NCI-H2171 treated with DMSO at 0.1 percent for 48 hours (cell line): ENCODE data around the gene TFDP1.
A peak's percentile ranks its signal among the peaks of the same experiment; 100 is the strongest.

Experiments
- DNase-seq: peaks from one replicate; lab custom pipeline; 2025; lab: John Stamatoyannopoulos, UW

Gene TFDP1

GRCh38 chr13:113598081-113598410, 13.5 kb downstream of the TFDP1 start:
- no peak for DNase-seq

GRCh38 chr13:113598481-113598880, 13.9 kb downstream of the TFDP1 start:
- no peak for DNase-seq

- DNase-seq = no peak
These were observed 14.8 kb downstream of the TFDP1 start for GRCh38 chr13:113599391-113599790.

- DNase-seq = no peak
These were observed 16.9 kb downstream of the TFDP1 start for GRCh38 chr13:113601166-113602070.

- no peak for DNase-seq
These were observed 17.9 kb downstream of the TFDP1 start for GRCh38 chr13:113602291-113602988.

GRCh38 chr13:113603116-113603710, 18.7 kb downstream of the TFDP1 start:
- DNase-seq = no peak

- DNase-seq = no peak
These were observed 19.6 kb downstream of the TFDP1 start for GRCh38 chr13:113604186-113604585.

- DNase-seq = no peak
These were observed 20.9 kb downstream of the TFDP1 start for GRCh38 chr13:113605461-113605860.

GRCh38 chr13:113605866-113606438, 21.4 kb downstream of the TFDP1 start:
- no peak for DNase-seq

- DNase-seq = no peak
These were observed 22.7 kb downstream of the TFDP1 start for GRCh38 chr13:113607056-113607888.

- no peak for DNase-seq
These were observed 23.5 kb downstream of the TFDP1 start for GRCh38 chr13:113607889-113608635.

GRCh38 chr13:113608967-113609533, 24.5 kb downstream of the TFDP1 start:
- no peak for DNase-seq

- no peak for DNase-seq
These were observed 25.1 kb downstream of the TFDP1 start for GRCh38 chr13:113609616-113610015.

- no peak for DNase-seq
These were observed 25.7 kb downstream of the TFDP1 start for GRCh38 chr13:113610266-113610665.

GRCh38 chr13:113611996-113612395, 27.4 kb downstream of the TFDP1 start:
- no peak for DNase-seq

- no peak for DNase-seq
These were observed 28.1 kb downstream of the TFDP1 start for GRCh38 chr13:113612607-113613006.

- DNase-seq = no peak
These were observed 29.3 kb downstream of the TFDP1 start for GRCh38 chr13:113613789-113614379.

- no peak for DNase-seq
These were observed 31.8 kb downstream of the TFDP1 start for GRCh38 chr13:113616281-113616906.

GRCh38 chr13:113616991-113617749, 32.6 kb downstream of the TFDP1 start:
- DNase-seq = peak; percentile 49
